GM18873 (cell line): ENCODE measurements around the gene NT5E.
"Not testable (repeated sequence)": the region's sequence is repeated elsewhere in the genome, so short reads cannot be mapped to it uniquely, and the experiment has no call there.

Experiments used
- ATAC-seq: cut with Tn5 transposase; IDR thresholded peaks from one replicate; pipeline ENCODE4 v1.9.1; 2021; ENCODE audit warnings: mild to moderate bottlenecking, moderate library complexity, moderate number of reproducible peaks; ENCODE audit not compliant: unreplicated experiment, low FRiP score

Gene NT5E

GRCh38 chr6:85484948-85485347 is 35.1 kb downstream of the NT5E start:
- ATAC-seq, result no peak

GRCh38 chr6:85490516-85491248 is 40.8 kb downstream of the NT5E start:
- no peak for ATAC-seq

GRCh38 chr6:85493389-85493788 is 43.5 kb downstream of the NT5E start:
- ATAC-seq, result no peak

- ATAC-seq, result no peak
These were observed 45.0 kb downstream of the NT5E start for GRCh38 chr6:85494547-85495536.

- ATAC-seq, result no peak
These were observed 46.2 kb downstream of the NT5E start for GRCh38 chr6:85496009-85496579.

GRCh38 chr6:85496856-85497255 is 47.0 kb downstream of the NT5E start:
- ATAC-seq, result no peak

GRCh38 chr6:85498596-85499258 is 48.8 kb downstream of the NT5E start:
- no peak for ATAC-seq

GRCh38 chr6:85506441-85507093 is 56.7 kb downstream of the NT5E start:
- ATAC-seq, result no peak

- ATAC-seq, result no peak
These were observed 66.3 kb downstream of the NT5E start for GRCh38 chr6:85516168-85516567.

- not testable (repeated sequence) for ATAC-seq
These were observed 74.4 kb downstream of the NT5E start for GRCh38 chr6:85524281-85524680.

GRCh38 chr6:85537055-85537494 is 87.2 kb downstream of the NT5E start:
- ATAC-seq, result no peak

- ATAC-seq, result no peak
These were observed 94.9 kb downstream of the NT5E start for GRCh38 chr6:85544776-85545175.
